NCI-H2227 (cell line): ENCODE results near the gene ENAH.
"Not testable (repeated sequence)": the region's sequence is repeated elsewhere in the genome, so short reads cannot be mapped to it uniquely, and the experiment has no call there.

ENCODE experiments used
- DNase-seq: peaks from one replicate; lab custom pipeline; 2025; ENCODE audit not compliant: unreplicated experiment; lab: John Stamatoyannopoulos, UW

The ENAH gene

GRCh38 chr1:225677350-225678124 is 24.6 kb upstream of the ENAH start:
- DNase-seq: peak; percentile 60

GRCh38 chr1:225674381-225674780 is 21.5 kb upstream of the ENAH start:
- no peak for DNase-seq

- no peak for DNase-seq
Measured at GRCh38 chr1:225670806-225671733, 18.1 kb upstream of the ENAH start.

- no peak for DNase-seq
Measured at GRCh38 chr1:225670356-225670755, 17.4 kb upstream of the ENAH start.

GRCh38 chr1:225668222-225668621 is 15.3 kb upstream of the ENAH start:
- DNase-seq: no peak

GRCh38 chr1:225667362-225667761 is 14.4 kb upstream of the ENAH start:
- DNase-seq: no peak

GRCh38 chr1:225666495-225666894 is 13.6 kb upstream of the ENAH start:
- no peak for DNase-seq

- no peak for DNase-seq
Measured at GRCh38 chr1:225664762-225665161, 11.8 kb upstream of the ENAH start.

GRCh38 chr1:225662155-225662554 is 9.2 kb upstream of the ENAH start:
- no peak for DNase-seq

GRCh38 chr1:225660544-225660946 is 7.6 kb upstream of the ENAH start:
- no peak for DNase-seq

- no peak for DNase-seq
Measured at GRCh38 chr1:225658041-225658440, 5.1 kb upstream of the ENAH start.

GRCh38 chr1:225657462-225657989 is 4.6 kb upstream of the ENAH start:
- no peak for DNase-seq

GRCh38 chr1:225656259-225656655 is 3.3 kb upstream of the ENAH start:
- not testable (repeated sequence) for DNase-seq

- peak; percentile 9 for DNase-seq
Measured at GRCh38 chr1:225655509-225656258, 2.8 kb upstream of the ENAH start.

- no peak for DNase-seq
Measured at GRCh38 chr1:225654688-225655508, 2.0 kb upstream of the ENAH start.

GRCh38 chr1:225654277-225654597 is 1.3 kb upstream of the ENAH start:
- peak; percentile 52 for DNase-seq

GRCh38 chr1:225653463-225654276 is 747 bp upstream of the ENAH start:
- DNase-seq: peak; percentile 84

GRCh38 chr1:225651872-225652728 is 823 bp downstream of the ENAH start:
- peak; percentile 79 for DNase-seq
